ENCODE results near the gene BTBD2. TPM values are rescaled to one million over a fixed set of nuclear protein-coding genes. Genes with fewer than 3 reads are reported as not detected.
A peak's percentile ranks its signal among the peaks of the same experiment; 100 is the strongest.

The BTBD2 gene
- total and polyA plus RNA-seq, 9 donors: 14.4 to 131 (median 88.0) TPM

DNA sequence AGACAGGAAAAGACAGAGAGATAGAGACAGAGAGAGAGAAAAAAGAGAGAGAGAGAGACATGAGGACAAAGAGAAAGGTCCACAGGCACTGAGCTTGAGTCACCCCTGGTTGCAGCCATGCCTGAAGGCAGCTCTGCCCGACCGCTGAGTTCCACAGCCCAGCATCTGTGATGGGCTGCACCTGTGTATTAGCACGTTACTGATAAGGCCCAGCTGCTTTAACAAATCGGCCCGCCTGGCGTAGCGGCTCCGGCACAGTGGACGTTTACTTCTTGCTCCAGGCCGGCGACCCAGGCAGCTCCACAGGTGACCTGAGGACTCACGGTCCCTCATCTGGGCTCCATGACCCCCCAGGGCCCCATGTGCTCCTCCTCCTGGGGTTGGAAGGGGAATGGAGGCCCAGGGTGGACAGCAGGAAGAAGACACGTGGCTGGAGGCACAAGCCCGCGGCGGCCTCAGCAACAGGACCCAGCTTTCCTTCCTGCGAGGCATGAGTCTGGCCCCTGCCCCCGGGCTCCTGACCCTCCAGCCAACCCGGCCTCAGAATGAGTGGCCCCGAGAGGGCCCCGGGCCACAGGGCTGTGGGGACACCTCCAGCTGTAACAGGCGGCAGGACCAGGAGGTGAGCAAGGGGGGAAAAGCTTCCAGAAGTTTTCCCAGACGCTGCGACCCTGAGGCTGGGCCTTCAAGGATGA lies 78.5 kb downstream of the BTBD2 start:
- H3K27me3 ChIP-seq: no peaks in the 10 kb centered on the region
- peaks cover 6% of the 10 kb centered on the region for H3K4me1 ChIP-seq (ENCODE audit: insufficient read depth)
- DNase-seq: peak in 1 of 5 donors; percentile 30
- 66 to 83% (median 72%) methylated on average over 24 of the region's 24 CpGs for WGBS, 3 donors
- H3K36me3 ChIP-seq: no peaks in the 10 kb centered on the region
- intact Hi-C loops (cut with DNase I): loop anchor here in 3 of 4 donors (5.0 to 10.0 kb wide), 3 partner anchors 75 to 138 kb away; no protein-coding TSS in a partner anchor
- TF ChIP-seq CTCF (IDR thresholded peaks at IDR 0.05) (no peak), EP300 (IDR thresholded peaks at IDR 0.05) (no peak), POLR2A (IDR thresholded peaks at IDR 0.05) (no peak)
- no peaks in the 10 kb centered on the region for H3K9me3 ChIP-seq
- no peak overlapping the region for H3K4me3 ChIP-seq
- no peak overlapping the region for H3K27ac ChIP-seq

DNA sequence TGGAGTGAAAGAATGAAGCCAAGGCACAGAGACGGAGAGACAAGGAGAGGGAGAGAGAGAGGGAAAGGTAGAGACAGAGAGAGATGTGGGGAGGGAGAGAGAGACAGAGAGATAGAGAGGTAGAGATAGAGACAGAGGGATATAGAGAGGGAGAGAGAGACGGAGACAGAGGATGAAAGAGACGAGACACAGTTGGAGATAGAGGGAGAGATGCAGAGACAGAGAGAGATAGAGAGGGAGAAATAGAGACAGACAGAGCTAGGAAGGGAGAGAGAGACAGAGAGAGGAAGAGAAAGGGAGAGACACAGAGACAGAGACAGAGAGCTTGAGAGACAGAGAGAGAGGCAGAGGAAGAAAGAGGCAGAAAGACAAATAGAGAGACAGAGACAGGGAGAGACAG lies 79.1 kb downstream of the BTBD2 start:
- H3K4me1 ChIP-seq (ENCODE audit: insufficient read depth): peaks cover 6% of the 10 kb centered on the region
- WGBS, 3 donors: 77 to 80% (median 78%) methylated on average over 3 of the region's 3 CpGs
- H3K4me3 ChIP-seq: no peak overlapping the region
- no peak overlapping the region for H3K27ac ChIP-seq
- no peaks in the 10 kb centered on the region for H3K9me3 ChIP-seq
- DNase-seq: no peak
- no peaks in the 10 kb centered on the region for H3K36me3 ChIP-seq
- H3K27me3 ChIP-seq: no peaks in the 10 kb centered on the region
- intact Hi-C loops (cut with DNase I): loop anchor here in 3 of 4 donors (5.0 to 10.0 kb wide), 3 partner anchors 76 to 138 kb away; no protein-coding TSS in a partner anchor
- TF ChIP-seq CTCF (IDR thresholded peaks at IDR 0.05) (no peak), EP300 (IDR thresholded peaks at IDR 0.05) (no peak), POLR2A (IDR thresholded peaks at IDR 0.05) (no peak)

DNA sequence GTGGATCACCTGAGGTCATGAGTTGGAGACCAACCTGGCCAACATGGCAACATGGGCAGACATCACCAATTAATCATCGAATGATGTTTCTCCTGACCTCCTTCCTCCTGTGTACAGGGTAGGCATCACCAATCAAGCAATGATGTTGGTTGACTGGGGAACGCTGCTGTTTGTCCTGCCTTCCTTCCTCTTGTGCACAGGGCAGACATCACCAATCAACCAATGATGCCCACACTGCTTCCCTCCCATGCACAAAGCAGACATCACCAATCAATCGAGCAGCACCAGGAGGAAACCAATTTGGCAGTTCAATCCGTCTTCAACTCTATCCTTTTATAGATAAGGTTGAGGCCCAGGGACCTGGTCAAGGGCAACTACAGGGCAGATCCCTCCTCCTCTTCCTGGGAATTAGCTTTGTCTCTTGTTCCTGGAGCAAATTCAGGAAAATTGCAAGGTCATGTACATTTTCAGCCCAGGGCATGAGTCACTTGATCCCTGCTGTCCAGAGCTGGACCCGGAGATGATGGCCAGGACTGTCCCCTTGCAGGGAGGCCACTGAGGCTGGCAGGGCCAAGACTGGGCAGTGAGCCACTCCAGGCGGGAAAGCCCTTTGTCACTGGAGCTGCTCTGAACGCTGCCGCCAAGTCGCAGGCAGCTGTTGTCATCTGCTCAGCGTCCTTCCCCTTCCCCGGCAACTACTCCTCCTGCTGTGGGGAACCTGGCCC lies 79.9 kb downstream of the BTBD2 start:
- H3K27ac ChIP-seq: no peak overlapping the region
- intact Hi-C loops (cut with DNase I): loop anchor here in 3 of 4 donors (5.0 to 10.0 kb wide), 3 partner anchors 77 to 139 kb away; no protein-coding TSS in a partner anchor
- no peaks in the 10 kb centered on the region for H3K36me3 ChIP-seq
- H3K9me3 ChIP-seq: no peaks in the 10 kb centered on the region
- TF ChIP-seq EP300 (IDR thresholded peaks at IDR 0.05) (no peak), CTCF (IDR thresholded peaks at IDR 0.05) (no peak), POLR2A (IDR thresholded peaks at IDR 0.05) (no peak)
- no peak overlapping the region for H3K4me3 ChIP-seq
- H3K27me3 ChIP-seq: no peaks in the 10 kb centered on the region
- WGBS, 3 donors: 46 to 55% (median 50%) methylated on average over 11 of the region's 11 CpGs
- peaks cover 6% of the 10 kb centered on the region for H3K4me1 ChIP-seq (ENCODE audit: insufficient read depth)
- no peak for DNase-seq

Small RNA genes within 50 kb of the gene (small RNA-seq; reads per million reads assigned to genes)
- gene AC007136.1: not detected

Other genes starting within 250 kb of the BTBD2 start
- gene ATP8B3, start 203.4 kb downstream of the BTBD2 start, total RNA-seq: 1 to 10 TPM in 5 of 7 donors, under 1 TPM in 2; 0.72 to 3.2 (median 2.1) TPM
- 1 to 10 TPM in 1 of 2 donors, under 1 TPM in 1; 0.91 to 1.5 TPM for gene ATP8B3, start 203.4 kb downstream of the BTBD2 start, polyA plus RNA-seq
- 10 to 100 TPM; 14.9 to 46.7 (median 30.4) TPM for gene REXO1, start 167.2 kb downstream of the BTBD2 start, total RNA-seq
- gene REXO1, start 167.2 kb downstream of the BTBD2 start, polyA plus RNA-seq: 10 to 100 TPM in 1 of 2 donors, 1 to 10 TPM in 1; 4.8 to 21.5 TPM
- 10 to 100 TPM in 6 of 7 donors, 1 to 10 TPM in 1; 4.2 to 26.6 (median 14.4) TPM for gene KLF16, start 152.1 kb downstream of the BTBD2 start, total RNA-seq
- 1 to 10 TPM in 1 of 2 donors, under 1 TPM in 1; 0.63 to 5.4 TPM for gene KLF16, start 152.1 kb downstream of the BTBD2 start, polyA plus RNA-seq
- gene ABHD17A, start 130.2 kb downstream of the BTBD2 start, total RNA-seq: 10 to 100 TPM; 54.2 to 87.3 (median 65.4) TPM
- 10 to 100 TPM in 1 of 2 donors, under 1 TPM in 1; 0.57 to 65.6 TPM for gene ABHD17A, start 130.2 kb downstream of the BTBD2 start, polyA plus RNA-seq
- 10 to 100 TPM in 1 of 7 donors, 1 to 10 TPM in 6; 2.6 to 13.7 (median 4.6) TPM for gene ADAT3, start 110.3 kb downstream of the BTBD2 start, total RNA-seq
- gene ADAT3, start 110.3 kb downstream of the BTBD2 start, polyA plus RNA-seq: 1 to 10 TPM in 1 of 2 donors, not detected in 1; 2.3 TPM
- gene SCAMP4, start 110.3 kb downstream of the BTBD2 start, total RNA-seq: 10 to 100 TPM; 32.0 to 87.0 (median 62.6) TPM
- gene SCAMP4, start 110.3 kb downstream of the BTBD2 start, polyA plus RNA-seq: 10 to 100 TPM; 11.7 to 31.1 TPM
- gene CSNK1G2, start 74.5 kb downstream of the BTBD2 start, total RNA-seq: 10 to 100 TPM; 35.9 to 65.4 (median 50.7) TPM
- 10 to 100 TPM in 1 of 2 donors, 1 to 10 TPM in 1; 5.9 to 48.7 TPM for gene CSNK1G2, start 74.5 kb downstream of the BTBD2 start, polyA plus RNA-seq
- gene MKNK2, start 35.5 kb upstream of the BTBD2 start, total RNA-seq: 100 to 1,000 TPM in 5 of 7 donors, 10 to 100 TPM in 2; 58.3 to 186 (median 122) TPM
- gene MKNK2, start 35.5 kb upstream of the BTBD2 start, polyA plus RNA-seq: 10 to 100 TPM; 22.1 to 69.5 TPM
- 10 to 100 TPM; 16.6 to 61.5 (median 47.8) TPM for gene MOB3A, start 80.6 kb upstream of the BTBD2 start, total RNA-seq
- 10 to 100 TPM; 21.1 to 22.5 TPM for gene MOB3A, start 80.6 kb upstream of the BTBD2 start, polyA plus RNA-seq
- gene IZUMO4, start 81.2 kb upstream of the BTBD2 start, total RNA-seq: 10 to 100 TPM in 5 of 7 donors, 1 to 10 TPM in 2; 4.5 to 24.5 (median 10.7) TPM
- gene IZUMO4, start 81.2 kb upstream of the BTBD2 start, polyA plus RNA-seq: 10 to 100 TPM in 1 of 2 donors, 1 to 10 TPM in 1; 1.8 to 31.7 TPM
- 100 to 1,000 TPM in 1 of 7 donors, 10 to 100 TPM in 6; 36.7 to 102 (median 75.4) TPM for gene AP3D1, start 135.9 kb upstream of the BTBD2 start, total RNA-seq
- gene AP3D1, start 135.9 kb upstream of the BTBD2 start, polyA plus RNA-seq: 10 to 100 TPM; 43.5 to 49.9 TPM
- 10 to 100 TPM in 6 of 7 donors, 1 to 10 TPM in 1; 6.7 to 28.9 (median 21.3) TPM for gene DOT1L, start 148.2 kb upstream of the BTBD2 start, total RNA-seq
- 1 to 10 TPM; 2.4 to 5.4 TPM for gene DOT1L, start 148.2 kb upstream of the BTBD2 start, polyA plus RNA-seq
- 10 to 100 TPM; 39.0 to 55.2 (median 46.8) TPM for gene PLEKHJ1, start 220.6 kb upstream of the BTBD2 start, total RNA-seq
- gene PLEKHJ1, start 220.6 kb upstream of the BTBD2 start, polyA plus RNA-seq: 10 to 100 TPM; 17.1 to 57.9 TPM
- 100 to 1,000 TPM in 3 of 7 donors, 10 to 100 TPM in 4; 33.0 to 137 (median 89.8) TPM for gene SF3A2, start 221.1 kb upstream of the BTBD2 start, total RNA-seq
- gene SF3A2, start 221.1 kb upstream of the BTBD2 start, polyA plus RNA-seq: 10 to 100 TPM; 13.7 to 95.7 TPM
- gene AMH, start 233.6 kb upstream of the BTBD2 start, total RNA-seq: 1 to 10 TPM in 6 of 7 donors, under 1 TPM in 1; 0.80 to 3.9 (median 1.3) TPM
- 10 to 100 TPM in 1 of 2 donors, not detected in 1; 12.0 TPM for gene AMH, start 233.6 kb upstream of the BTBD2 start, polyA plus RNA-seq
- under 1 TPM in 4 of 7 donors, not detected in 3; 0.30 to 0.92 (median 0.41) TPM for gene JSRP1, start 240.7 kb upstream of the BTBD2 start, total RNA-seq
- under 1 TPM in 1 of 2 donors, not detected in 1; 0.31 TPM for gene JSRP1, start 240.7 kb upstream of the BTBD2 start, polyA plus RNA-seq